ENCODE data around the gene KLF1. TPM values are rescaled to one million over a fixed set of nuclear protein-coding genes. Genes with fewer than 3 reads are reported as not detected.

The KLF1 gene
- total and polyA plus RNA-seq, 2 of the 13 experiments (the other 11 are each of a cell fraction or from before 2014, with no cell fraction given) = not detected

GRCh38 chr19:12924621-12925310 lies 37.8 kb upstream of the KLF1 start:
- Histone ChIP-seq H3K27me3 (ENCODE audit: control insufficient read depth in 1 of 2, insufficient read depth in 2 of 2, low read length in 2 of 2) (no peaks in the 10 kb centered on the region; a peak in 1 of 5 replicates), H3K4me1 (ENCODE audit: insufficient read depth, low read length) (no peaks in the 10 kb centered on the region), H3K4me3 (replicated peaks in 1 of 3; ENCODE audit: insufficient read depth in 1 of 3, low read depth in 2 of 3, low read length in 3 of 3) (no peak overlapping the region), H3K9ac (ENCODE audit: insufficient read depth, low read depth, low read length) (no peak overlapping the region), H3K36me3 (replicated peaks in 1 of 2; ENCODE audit: control insufficient read depth in 1 of 2, insufficient read depth in 2 of 2, low read length in 2 of 2) (peaks cover 36 to 53% of the 10 kb centered on the region in 2 experiments), H3K27ac (ENCODE audit: extremely low read length, insufficient read depth, low read length) (no peak overlapping the region), H4K20me1 (ENCODE audit: insufficient read depth, low read length) (no peaks in the 10 kb centered on the region), H3K4me2 (ENCODE audit: low read depth, low read length) (no peak overlapping the region), H2AFZ (ENCODE audit: low read length) (no peak overlapping the region), H3K9me3 (ENCODE audit: low read length) (no peaks in the 10 kb centered on the region), H3K79me2 (ENCODE audit: insufficient read depth, low read length) (no peaks in the 10 kb centered on the region)
- ATAC-seq (no peak; the same call in 2 of the 3 replicates), DNase-seq (ENCODE audit: low spot score) (no peak), FAIRE-seq (no peak)
- in situ Hi-C loops (cut with HindIII; ENCODE audit: extremely low pct_ligation_motif_present, low pct_unique_long_range_greater_than_20kb) (no loop called here), intact Hi-C loops (cut with micrococcal nuclease; ENCODE audit: unreplicated experiment) (no loop called here)
- 92% methylated on average over 16 of the region's 29 CpGs for WGBS (ENCODE audit: low lambda C conversion rate)
- BruUV-seq (replicated peaks) = no TSS peak
- ChIA-PET POLR2A (no interaction called here), CTCF (ENCODE audit: low intra/inter-chr PET ratio, low total read pairs) (no interaction called here)
- TF ChIP-seq RBFOX2 (IDR thresholded peaks at IDR 0.05; ENCODE audit: low read depth, low read length) = 0 out of 2 replicates have a peak, but pooled peaks have one; percentile 26
- TF ChIP-seq AGO2 (optimal IDR thresholded peaks at IDR 0.05; ENCODE audit: low read depth, low read length) = peak; percentile 49
- TF ChIP-seq PHF20 (CRISPR knock-in tag; IDR thresholded peaks at IDR 0.05) = no peak

DNA sequence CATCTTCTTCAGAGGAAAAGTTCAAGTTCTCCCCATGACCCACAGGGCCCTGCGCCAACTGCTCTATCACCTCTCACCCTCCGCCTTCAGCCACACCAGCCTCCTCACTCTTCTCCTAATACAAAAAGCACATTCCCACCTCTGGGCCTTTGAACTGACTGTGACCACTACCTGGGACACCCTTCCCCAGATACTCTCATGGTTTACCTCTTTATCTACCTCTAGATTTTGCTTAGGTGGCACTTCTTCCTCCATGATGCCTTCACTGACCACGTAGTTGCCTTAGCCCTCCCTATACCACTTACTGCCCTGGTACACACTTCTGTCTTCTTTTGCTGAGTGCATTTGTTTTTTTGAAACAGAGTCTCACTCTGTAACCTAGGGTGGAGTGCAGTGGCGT lies 36.0 kb upstream of the KLF1 start:
- no TSS peak for BruUV-seq (replicated peaks)
- Histone ChIP-seq H3K4me3 (replicated peaks in 1 of 3; ENCODE audit: insufficient read depth in 1 of 3, low read depth in 2 of 3, low read length in 3 of 3) (no peak overlapping the region), H3K79me2 (ENCODE audit: insufficient read depth, low read length) (no peaks in the 10 kb centered on the region), H3K27ac (ENCODE audit: extremely low read length, insufficient read depth, low read length) (no peak overlapping the region), H4K20me1 (ENCODE audit: insufficient read depth, low read length) (no peaks in the 10 kb centered on the region), H3K9me3 (ENCODE audit: low read length) (no peaks in the 10 kb centered on the region), H3K4me1 (ENCODE audit: insufficient read depth, low read length) (no peaks in the 10 kb centered on the region), H3K4me2 (ENCODE audit: low read depth, low read length) (no peak overlapping the region), H3K9ac (ENCODE audit: insufficient read depth, low read depth, low read length) (no peak overlapping the region), H2AFZ (ENCODE audit: low read length) (no peak overlapping the region), H3K27me3 (ENCODE audit: control insufficient read depth in 1 of 2, insufficient read depth in 2 of 2, low read length in 2 of 2) (no peaks in the 10 kb centered on the region; a peak in 1 of 5 replicates), H3K36me3 (replicated peaks in 1 of 2; ENCODE audit: control insufficient read depth in 1 of 2, insufficient read depth in 2 of 2, low read length in 2 of 2) (peaks cover 26 to 38% of the 10 kb centered on the region in 2 experiments)
- CTCF ChIA-PET (ENCODE audit: low intra/inter-chr PET ratio, low total read pairs) = no interaction called here
- no peak for FAIRE-seq
- DNase-seq (ENCODE audit: low spot score) = no peak
- ATAC-seq = no peak
- WGBS (ENCODE audit: low lambda C conversion rate) = 98% methylated on average over 4 of the region's 4 CpGs
- intact Hi-C loops (cut with micrococcal nuclease; ENCODE audit: unreplicated experiment) = no loop called here
- TF ChIP-seq MAFK (conservative IDR thresholded peaks at IDR 0.05 in 1 of 2, IDR thresholded peaks at IDR 0.05 in 1 of 2; ENCODE audit: low read length in 2 of 2) (peak; percentile 50 to 77), MAFF (IDR thresholded peaks at IDR 0.05; ENCODE audit: low read depth, low read length) (peak; percentile 61), ZNF382 (CRISPR knock-in tag; IDR thresholded peaks at IDR 0.05; ENCODE audit: borderline replicate concordance) (no peak), ZNF879 (CRISPR knock-in tag; IDR thresholded peaks at IDR 0.05) (no peak), RBM22 (optimal IDR thresholded peaks at IDR 0.05; ENCODE audit: low read length) (peak; percentile 24)
- in situ Hi-C loops (cut with HindIII; ENCODE audit: extremely low pct_ligation_motif_present, low pct_unique_long_range_greater_than_20kb) = no loop called here
- POLR2A ChIA-PET = no interaction called here
